GM18511 (cell line): ENCODE results near the gene NT5C2.
A peak's percentile ranks its signal among the peaks of the same experiment; 100 is the strongest.

Experiments
- ATAC-seq: cut with Tn5 transposase; IDR thresholded peaks from one replicate; pipeline ENCODE4 v1.9.1; 2021; ENCODE audit warnings: mild to moderate bottlenecking, moderate library complexity; ENCODE audit not compliant: unreplicated experiment

Gene NT5C2

DNA sequence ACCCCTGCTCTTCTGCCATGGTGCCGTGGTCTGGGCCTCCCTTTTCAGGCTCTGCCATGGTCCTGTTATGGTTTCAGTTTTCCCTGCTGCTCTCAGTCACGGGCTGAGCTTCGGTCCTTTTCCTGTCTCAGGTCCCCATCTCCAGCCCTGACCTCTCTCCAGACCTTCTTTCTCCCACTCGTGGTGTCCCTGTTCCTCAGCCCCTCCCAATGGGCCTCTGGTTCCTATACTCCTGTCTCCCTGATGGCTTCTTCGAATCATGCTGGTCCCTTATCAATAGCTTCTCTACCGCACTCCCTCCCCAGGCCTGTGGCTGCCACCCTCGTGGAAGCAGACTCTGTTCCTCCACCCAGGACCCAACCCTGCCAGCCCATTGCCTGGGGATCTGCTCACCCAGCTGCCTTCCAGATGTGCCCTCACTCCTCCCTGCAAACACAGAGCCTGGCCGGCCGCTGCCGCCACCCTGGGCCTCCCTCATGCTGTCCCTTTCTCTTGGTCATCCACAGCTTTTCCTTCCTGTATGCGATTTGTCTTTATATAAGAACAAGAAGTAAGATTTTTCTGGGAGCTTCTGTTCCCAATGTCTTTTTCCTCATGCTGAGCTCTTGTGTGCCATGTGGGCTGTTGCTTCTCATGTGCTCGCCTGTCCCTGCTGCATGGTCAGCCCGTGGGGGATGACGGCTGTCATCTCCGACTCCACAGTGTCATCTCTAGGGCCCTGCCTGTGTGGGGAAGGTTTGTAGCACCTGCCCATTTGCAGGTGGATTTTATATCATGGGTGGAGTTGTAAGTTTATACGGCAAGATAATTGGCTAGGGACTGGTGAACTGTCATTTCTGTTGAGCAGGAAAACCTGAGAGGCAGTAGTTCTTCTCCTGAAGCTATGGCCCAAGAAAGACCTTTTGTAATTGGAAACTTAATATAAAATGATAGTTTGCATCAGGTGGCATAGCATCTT is 126.7 kb downstream of the NT5C2 start:
- ATAC-seq, result no peak

DNA sequence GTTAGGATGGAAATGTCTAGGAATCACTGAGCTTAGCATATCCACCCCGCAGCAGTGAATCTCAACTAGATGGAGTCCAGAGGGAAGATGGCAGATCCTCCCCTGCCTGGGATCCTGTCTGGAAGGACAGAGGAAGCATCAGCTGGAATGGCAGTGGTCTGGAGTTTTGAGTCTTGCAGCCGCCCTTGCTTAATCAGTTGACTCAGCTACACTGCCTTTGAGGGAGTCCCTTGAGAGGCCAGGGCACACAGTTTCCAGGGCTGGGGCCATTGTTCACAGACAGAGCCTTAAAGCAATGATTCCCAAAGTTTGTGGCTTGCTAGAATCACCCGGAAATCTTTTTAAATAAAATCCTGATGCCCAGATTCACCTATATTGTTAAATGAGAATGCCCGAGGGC is 128.1 kb downstream of the NT5C2 start:
- ATAC-seq, result no peak

GRCh38 chr10:103062854-103063590 is 130.1 kb downstream of the NT5C2 start:
- no peak for ATAC-seq

DNA sequence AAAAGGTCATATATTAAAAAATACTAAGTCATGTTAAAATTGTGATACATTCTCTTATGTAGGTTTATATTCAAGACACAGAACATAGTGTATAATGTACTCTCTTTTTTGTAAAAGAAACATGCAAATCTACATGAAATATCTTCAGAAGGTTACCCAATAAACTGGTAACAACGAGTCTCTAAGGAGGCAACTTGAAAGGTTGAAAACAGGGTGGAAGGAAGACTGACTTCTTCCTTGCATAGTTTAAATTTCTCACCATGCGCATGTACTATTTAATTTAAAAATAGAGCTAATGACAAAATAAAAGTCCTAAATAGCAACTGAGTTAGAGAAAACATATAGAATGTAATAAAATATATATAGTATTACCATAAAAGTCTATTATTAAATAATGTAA is 132.5 kb downstream of the NT5C2 start:
- ATAC-seq, result no peak

- no peak for ATAC-seq
Observed at GRCh38 chr10:103058034-103058433, 135.0 kb downstream of the NT5C2 start.

DNA sequence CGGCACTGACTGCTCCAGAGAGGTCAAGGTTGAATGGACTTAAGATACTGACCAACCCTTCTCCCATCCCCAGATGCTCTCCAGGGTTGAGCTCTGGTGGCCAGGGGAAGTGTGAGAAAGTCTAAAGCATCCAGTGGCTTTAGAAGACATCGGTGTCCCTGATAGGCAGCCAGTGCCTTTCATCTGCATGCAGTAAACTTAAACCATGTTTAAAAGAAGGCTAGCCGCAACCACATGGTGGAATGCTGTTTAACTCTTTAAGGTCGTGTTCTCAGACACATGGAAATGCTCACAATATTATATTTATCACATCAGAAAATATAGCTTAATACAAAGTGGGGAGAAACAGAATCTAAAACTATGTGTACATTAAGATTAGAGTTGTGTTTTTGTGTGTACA is 138.0 kb downstream of the NT5C2 start:
- no peak for ATAC-seq

GRCh38 chr10:103054621-103055020 is 138.5 kb downstream of the NT5C2 start:
- ATAC-seq, result no peak

DNA sequence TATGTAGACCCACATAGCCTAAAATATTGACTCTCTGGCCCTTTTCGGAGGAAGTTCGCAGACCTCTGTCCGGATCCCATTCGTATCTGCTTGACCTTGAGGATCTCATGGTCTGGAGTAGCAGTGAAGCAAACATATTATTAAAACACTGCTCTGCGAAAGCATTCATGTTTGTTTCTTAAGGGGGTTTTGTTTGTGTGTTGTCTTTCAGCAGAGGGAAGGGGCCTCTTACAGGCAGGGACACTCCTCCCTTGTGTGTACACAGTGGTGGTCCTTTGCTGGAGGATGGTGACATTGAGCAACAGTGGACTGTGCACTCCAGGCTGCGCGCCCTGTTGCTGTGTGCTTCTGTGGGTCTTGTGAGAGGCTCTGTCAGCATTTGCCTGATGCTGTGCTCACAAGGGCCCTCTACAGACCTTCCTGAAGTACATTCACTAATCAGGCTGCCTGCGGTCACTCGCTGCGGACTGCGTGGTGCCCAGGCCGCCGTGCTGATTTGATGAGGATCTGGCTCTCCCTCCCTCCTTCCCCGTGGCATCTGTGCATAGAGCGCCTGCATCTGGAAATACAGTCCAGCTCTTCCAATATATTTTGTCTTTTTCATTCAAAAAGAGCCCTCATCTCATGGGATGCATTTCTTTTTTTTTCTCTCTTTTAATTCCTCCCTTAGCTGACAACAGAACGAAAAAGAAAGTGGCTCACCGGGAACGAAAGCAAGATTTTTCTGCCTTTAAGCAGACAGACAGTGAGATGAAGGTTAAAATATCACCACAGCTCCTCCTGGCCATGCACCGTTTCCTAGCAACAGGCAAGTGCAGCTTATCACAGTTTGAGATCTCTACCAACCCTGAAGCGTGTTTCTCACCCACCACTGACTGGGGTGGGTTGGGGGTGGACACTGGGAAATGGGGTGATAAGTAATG is 139.2 kb downstream of the NT5C2 start:
- peak; percentile 85 for ATAC-seq

GRCh38 chr10:103049237-103049636 is 143.8 kb downstream of the NT5C2 start:
- no peak for ATAC-seq

DNA sequence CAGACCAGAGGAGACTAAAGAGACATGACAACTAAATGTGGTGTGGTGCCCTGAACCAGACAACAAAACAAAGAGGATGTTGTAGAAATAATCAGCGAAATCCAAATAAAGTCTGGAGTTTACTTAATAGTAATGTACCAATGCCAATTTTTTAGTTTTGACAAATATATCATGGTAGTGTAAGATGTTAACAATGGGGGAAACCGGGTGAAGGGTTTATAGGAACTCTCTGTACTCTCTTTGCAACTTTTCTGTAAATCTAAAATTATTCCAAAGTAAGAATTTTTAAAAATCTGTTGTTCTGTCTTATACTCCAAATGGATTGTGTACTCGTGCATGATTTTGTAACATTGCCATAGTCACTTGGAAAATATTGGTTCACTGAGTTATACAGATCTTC is 145.7 kb downstream of the NT5C2 start:
- no peak for ATAC-seq

DNA sequence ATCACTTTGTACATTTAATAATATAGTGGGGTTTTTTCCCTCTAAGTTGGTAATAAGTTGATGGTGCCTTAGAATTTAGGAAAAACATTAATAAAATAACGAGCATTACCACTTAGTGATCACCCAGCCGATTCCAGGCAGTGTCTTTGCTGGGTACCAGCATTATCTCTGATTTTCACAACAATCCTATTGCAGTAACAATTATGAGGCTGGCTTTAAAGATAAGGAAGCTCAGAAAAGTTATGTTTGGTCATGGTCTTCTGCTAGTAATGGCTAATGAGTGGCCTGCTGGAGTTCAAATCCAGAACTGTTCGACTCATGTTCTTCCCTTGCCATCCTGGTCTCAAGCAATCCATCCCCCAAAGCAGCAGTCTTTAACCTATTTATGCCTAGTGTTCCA is 147.1 kb downstream of the NT5C2 start:
- no peak for ATAC-seq

- no peak for ATAC-seq
Observed at GRCh38 chr10:103044942-103045489, 148.1 kb downstream of the NT5C2 start.

- ATAC-seq, result no peak
Observed at GRCh38 chr10:103042908-103043307, 150.2 kb downstream of the NT5C2 start.

DNA sequence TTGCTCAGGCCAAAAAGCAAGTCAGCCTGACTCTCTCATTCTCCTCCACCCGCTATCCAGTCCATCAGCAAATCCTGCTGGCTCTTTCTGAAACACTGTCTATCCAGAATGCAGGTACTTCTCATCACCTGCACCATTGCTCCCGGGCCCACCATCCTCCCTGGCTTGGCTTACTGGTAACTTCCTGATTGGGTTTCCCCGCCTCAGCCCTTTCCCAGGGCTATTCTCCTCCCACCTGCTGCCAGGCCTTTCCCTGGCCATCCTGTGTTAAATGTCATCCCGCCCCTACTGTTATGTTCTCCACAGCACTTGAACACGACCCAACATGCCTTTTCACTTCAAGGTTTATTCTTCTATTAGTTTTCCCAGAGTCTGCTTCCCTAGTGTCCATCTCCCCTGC is 150.9 kb downstream of the NT5C2 start:
- no peak for ATAC-seq

DNA sequence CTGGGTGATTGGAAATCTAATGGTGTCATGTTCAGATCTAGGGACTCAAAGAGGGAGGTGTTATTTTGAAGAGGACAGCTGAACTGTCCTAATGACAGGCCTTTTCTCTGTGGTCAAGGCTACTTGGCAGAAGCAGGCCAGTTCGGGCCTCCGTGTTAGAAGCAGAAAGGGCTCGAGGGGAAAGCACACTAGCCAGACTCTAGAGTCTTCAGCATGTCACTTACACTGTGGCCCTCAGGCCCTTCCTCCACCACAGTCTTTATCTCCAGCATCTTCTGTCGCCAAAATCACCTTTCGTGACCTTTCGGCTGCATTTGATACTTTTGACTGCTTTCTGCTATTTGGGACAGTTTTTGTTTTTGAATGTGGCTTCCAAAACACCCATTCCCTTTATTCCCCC is 151.7 kb downstream of the NT5C2 start:
- no peak for ATAC-seq

GRCh38 chr10:103040418-103040817 is 152.7 kb downstream of the NT5C2 start:
- ATAC-seq, result no peak

DNA sequence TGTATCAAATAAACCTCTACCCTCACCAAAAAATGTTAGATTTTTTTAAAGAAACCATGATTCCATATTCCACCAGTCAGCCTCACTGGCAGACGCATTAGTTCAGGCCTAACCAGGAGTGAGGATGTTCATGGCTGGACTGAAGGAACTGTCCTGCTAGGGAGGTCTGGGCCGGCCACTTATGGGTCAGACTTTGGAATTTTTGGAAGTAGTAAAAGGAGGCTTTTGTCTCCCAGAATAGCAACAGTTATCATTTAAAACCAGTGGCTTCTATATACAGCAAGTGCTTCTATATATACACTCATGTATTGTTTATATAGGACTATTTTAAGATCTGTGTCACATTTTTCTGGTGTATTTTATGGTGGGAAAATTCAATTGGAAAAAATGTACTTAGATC is 154.5 kb downstream of the NT5C2 start:
- no peak for ATAC-seq
